Measurements from ENCODE around the gene MOB2.

GRCh38 chr11:1510928-1511327 is 24.3 kb upstream of the MOB2 start:
- no peak for TF ChIP-seq EZH2 (IDR thresholded peaks at IDR 0.05; ENCODE audit: low read depth)
- TF ChIP-seq, protein P1, sequence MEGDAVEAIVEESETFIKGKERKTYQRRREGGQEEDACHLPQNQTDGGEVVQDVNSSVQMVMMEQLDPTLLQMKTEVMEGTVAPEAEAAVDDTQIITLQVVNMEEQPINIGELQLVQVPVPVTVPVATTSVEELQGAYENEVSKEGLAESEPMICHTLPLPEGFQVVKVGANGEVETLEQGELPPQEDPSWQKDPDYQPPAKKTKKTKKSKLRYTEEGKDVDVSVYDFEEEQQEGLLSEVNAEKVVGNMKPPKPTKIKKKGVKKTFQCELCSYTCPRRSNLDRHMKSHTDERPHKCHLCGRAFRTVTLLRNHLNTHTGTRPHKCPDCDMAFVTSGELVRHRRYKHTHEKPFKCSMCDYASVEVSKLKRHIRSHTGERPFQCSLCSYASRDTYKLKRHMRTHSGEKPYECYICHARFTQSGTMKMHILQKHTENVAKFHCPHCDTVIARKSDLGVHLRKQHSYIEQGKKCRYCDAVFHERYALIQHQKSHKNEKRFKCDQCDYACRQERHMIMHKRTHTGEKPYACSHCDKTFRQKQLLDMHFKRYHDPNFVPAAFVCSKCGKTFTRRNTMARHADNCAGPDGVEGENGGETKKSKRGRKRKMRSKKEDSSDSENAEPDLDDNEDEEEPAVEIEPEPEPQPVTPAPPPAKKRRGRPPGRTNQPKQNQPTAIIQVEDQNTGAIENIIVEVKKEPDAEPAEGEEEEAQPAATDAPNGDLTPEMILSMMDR (conservative IDR thresholded peaks at IDR 0.05) = no peak

Data from PC-9 (cell line).